ENCODE measurements around the gene CD207.

DNA sequence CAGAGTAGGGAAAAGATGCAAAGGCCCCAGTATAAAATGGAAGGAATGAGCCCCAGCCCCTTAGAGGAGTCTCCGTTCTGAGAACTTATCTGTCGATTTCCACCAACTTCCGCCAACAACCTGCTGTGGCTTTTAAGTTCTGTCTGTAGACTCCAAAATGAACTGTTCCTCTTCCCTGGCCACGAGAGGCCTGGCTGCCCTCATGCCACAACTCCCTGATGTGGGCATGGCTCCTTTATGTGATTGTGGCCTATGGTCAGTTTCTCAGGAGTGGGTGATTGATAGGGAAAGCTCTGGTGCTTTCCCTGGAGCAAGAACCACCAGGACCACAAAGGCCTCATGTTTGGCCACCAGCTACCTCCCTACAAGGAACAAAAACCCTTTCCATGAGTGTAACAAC is 18.8 kb upstream of the CD207 start:
- no peak for TF ChIP-seq RBBP5 (IDR thresholded peaks at IDR 0.05; ENCODE audit: borderline replicate concordance, low read depth, low read length)
- TF ChIP-seq YY1 (IDR thresholded peaks at IDR 0.05; ENCODE audit: low read depth, low read length) = no peak
- TF ChIP-seq SIN3A (conservative IDR thresholded peaks at IDR 0.05 in 1 of 2, IDR thresholded peaks at IDR 0.05 in 1 of 2; ENCODE audit: low read depth in 1 of 2, low read length in 2 of 2) = no peak
- TF ChIP-seq, protein P1, sequence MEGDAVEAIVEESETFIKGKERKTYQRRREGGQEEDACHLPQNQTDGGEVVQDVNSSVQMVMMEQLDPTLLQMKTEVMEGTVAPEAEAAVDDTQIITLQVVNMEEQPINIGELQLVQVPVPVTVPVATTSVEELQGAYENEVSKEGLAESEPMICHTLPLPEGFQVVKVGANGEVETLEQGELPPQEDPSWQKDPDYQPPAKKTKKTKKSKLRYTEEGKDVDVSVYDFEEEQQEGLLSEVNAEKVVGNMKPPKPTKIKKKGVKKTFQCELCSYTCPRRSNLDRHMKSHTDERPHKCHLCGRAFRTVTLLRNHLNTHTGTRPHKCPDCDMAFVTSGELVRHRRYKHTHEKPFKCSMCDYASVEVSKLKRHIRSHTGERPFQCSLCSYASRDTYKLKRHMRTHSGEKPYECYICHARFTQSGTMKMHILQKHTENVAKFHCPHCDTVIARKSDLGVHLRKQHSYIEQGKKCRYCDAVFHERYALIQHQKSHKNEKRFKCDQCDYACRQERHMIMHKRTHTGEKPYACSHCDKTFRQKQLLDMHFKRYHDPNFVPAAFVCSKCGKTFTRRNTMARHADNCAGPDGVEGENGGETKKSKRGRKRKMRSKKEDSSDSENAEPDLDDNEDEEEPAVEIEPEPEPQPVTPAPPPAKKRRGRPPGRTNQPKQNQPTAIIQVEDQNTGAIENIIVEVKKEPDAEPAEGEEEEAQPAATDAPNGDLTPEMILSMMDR (IDR thresholded peaks at IDR 0.05; ENCODE audit: control extremely low read depth in 1 of 3, insufficient read depth in 1 of 3, low read depth in 1 of 3, low read length in 3 of 3) = no peak
- TF ChIP-seq SAP30 (IDR thresholded peaks at IDR 0.05; ENCODE audit: insufficient read depth, insufficient replicate concordance, low read length) = no peak

All from H1 (cell line).